ENCODE results near the gene KMO.

GRCh38 chr1:241607497-241607896 lies 75.3 kb downstream of the KMO start:
- TF ChIP-seq, protein P1, sequence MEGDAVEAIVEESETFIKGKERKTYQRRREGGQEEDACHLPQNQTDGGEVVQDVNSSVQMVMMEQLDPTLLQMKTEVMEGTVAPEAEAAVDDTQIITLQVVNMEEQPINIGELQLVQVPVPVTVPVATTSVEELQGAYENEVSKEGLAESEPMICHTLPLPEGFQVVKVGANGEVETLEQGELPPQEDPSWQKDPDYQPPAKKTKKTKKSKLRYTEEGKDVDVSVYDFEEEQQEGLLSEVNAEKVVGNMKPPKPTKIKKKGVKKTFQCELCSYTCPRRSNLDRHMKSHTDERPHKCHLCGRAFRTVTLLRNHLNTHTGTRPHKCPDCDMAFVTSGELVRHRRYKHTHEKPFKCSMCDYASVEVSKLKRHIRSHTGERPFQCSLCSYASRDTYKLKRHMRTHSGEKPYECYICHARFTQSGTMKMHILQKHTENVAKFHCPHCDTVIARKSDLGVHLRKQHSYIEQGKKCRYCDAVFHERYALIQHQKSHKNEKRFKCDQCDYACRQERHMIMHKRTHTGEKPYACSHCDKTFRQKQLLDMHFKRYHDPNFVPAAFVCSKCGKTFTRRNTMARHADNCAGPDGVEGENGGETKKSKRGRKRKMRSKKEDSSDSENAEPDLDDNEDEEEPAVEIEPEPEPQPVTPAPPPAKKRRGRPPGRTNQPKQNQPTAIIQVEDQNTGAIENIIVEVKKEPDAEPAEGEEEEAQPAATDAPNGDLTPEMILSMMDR (IDR thresholded peaks at IDR 0.05) = no peak
- no peak for TF ChIP-seq POLR2AphosphoS5 (IDR thresholded peaks at IDR 0.05)
